Measurements from ENCODE around the gene AP3S2.

Gene AP3S2

GRCh38 chr15:89880727-89881126, 13.1 kb downstream of the AP3S2 start:
- no peak overlapping the region for H3K4me3 ChIP-seq (ENCODE audit: low read length)
- DNase-seq (ENCODE audit: low read depth) = peak; percentile 27
- TF ChIP-seq, protein P1, sequence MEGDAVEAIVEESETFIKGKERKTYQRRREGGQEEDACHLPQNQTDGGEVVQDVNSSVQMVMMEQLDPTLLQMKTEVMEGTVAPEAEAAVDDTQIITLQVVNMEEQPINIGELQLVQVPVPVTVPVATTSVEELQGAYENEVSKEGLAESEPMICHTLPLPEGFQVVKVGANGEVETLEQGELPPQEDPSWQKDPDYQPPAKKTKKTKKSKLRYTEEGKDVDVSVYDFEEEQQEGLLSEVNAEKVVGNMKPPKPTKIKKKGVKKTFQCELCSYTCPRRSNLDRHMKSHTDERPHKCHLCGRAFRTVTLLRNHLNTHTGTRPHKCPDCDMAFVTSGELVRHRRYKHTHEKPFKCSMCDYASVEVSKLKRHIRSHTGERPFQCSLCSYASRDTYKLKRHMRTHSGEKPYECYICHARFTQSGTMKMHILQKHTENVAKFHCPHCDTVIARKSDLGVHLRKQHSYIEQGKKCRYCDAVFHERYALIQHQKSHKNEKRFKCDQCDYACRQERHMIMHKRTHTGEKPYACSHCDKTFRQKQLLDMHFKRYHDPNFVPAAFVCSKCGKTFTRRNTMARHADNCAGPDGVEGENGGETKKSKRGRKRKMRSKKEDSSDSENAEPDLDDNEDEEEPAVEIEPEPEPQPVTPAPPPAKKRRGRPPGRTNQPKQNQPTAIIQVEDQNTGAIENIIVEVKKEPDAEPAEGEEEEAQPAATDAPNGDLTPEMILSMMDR (IDR thresholded peaks at IDR 0.05; ENCODE audit: insufficient read depth, low read depth, low read length, missing control alignments) = no peak

DNA sequence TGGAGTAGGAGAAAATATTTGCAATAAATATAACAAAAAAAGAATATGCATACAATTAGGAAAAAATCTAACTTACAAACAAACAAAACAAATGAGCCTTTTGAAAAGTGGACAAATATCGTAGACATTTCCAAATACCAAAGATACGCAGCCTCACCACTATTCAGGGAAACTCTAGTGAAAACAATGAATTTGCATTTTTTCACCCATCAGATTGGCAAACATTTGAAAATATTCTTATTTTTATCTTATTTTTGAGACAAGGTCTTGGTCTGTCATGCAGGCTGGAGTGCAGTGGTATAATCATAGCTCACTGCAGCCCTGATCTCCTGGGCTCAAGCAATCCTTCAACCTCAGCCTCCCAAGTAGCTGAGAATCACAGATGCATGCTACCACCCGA, 15.5 kb downstream of the AP3S2 start:
- TF ChIP-seq, protein P1 (IDR thresholded peaks at IDR 0.05; ENCODE audit: insufficient read depth, low read depth, low read length, missing control alignments) = no peak
- no peak overlapping the region for H3K4me3 ChIP-seq (ENCODE audit: low read length)
- no peak for DNase-seq (ENCODE audit: low read depth)

GRCh38 chr15:89877083-89877425, 16.7 kb downstream of the AP3S2 start:
- no peak for DNase-seq (ENCODE audit: low read depth)
- H3K4me3 ChIP-seq (ENCODE audit: low read length) = no peak overlapping the region
- TF ChIP-seq, protein P1 (IDR thresholded peaks at IDR 0.05; ENCODE audit: insufficient read depth, low read depth, low read length, missing control alignments) = no peak

GRCh38 chr15:89876396-89877082, 17.3 kb downstream of the AP3S2 start:
- TF ChIP-seq, protein P1 (IDR thresholded peaks at IDR 0.05; ENCODE audit: insufficient read depth, low read depth, low read length, missing control alignments) = no peak
- DNase-seq (ENCODE audit: low read depth) = no peak
- no peak overlapping the region for H3K4me3 ChIP-seq (ENCODE audit: low read length)

DNA sequence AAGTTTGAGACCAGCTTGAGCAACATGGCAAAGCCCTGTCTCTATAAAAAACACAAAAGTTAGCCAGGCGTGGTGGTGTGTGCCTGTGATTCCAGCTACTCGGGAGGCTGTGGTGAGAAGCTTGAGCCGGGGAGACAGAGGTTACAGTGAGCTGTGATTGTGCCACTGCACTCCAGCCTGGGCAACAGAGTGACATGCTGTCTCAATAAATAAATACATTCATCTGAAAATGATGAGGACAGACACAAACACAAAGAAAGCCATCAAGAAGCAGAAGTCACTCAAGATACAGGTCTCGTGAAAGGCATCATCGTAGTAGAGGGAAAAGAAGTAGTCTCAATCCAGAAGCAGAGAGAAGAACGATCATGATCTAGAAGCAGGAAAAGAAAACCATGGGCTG, 18.1 kb downstream of the AP3S2 start:
- no peak for DNase-seq (ENCODE audit: low read depth)
- TF ChIP-seq, protein P1 (IDR thresholded peaks at IDR 0.05; ENCODE audit: insufficient read depth, low read depth, low read length, missing control alignments) = no peak
- no peak overlapping the region for H3K4me3 ChIP-seq (ENCODE audit: low read length)

DNA sequence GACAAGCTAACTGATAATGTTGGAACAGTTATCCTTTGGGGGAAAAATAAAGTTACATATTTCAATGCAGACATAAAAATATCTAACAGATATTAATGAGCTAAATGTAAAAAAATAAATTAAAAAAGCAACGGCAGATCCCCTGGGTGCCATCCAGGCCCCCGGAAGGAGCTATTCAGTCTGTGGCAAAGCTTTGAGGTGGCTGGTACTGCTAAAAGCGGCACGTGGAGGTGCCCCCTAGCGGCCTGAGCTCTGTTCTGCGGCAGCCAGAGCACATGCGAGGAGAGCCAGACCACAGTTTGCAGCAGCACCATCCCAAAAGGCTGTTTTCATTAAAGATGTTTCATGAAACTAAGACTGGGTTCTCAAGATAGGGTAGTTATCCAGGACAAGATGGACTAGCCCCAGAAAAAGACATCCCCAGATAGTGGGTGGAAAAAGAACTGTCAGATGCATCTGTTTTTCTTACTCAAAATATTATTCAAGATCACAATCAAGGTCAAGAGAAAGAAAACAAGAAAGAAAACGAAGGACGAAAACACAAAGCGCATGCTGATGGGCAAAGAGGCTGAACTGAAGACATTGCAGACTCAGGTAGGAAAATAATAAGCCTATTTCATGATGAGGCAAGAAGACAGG, 18.7 kb downstream of the AP3S2 start:
- no peak overlapping the region for H3K4me3 ChIP-seq (ENCODE audit: low read length)
- TF ChIP-seq, protein P1 (IDR thresholded peaks at IDR 0.05; ENCODE audit: insufficient read depth, low read depth, low read length, missing control alignments) = peak; percentile 95
- DNase-seq (ENCODE audit: low read depth) = peak; percentile 76

Measured in epithelial cell of esophagus (primary cell).